Left kidney (tissue), 2 donors: Measurements from ENCODE around the gene TCOF1. TPM values are rescaled to one million over a fixed set of nuclear protein-coding genes. Genes with fewer than 3 reads are reported as not detected.

Experiments used
- DNase-seq: peaks from one replicate; pipeline ENCODE4 v3.0.0-alpha.2; 2013
- polyA plus RNA-seq: library from polyadenylated mRNA; unstranded; fragments of 120-200 nt; gene quantifications from one replicate; pipeline ENCODE4 v1.2.1, GENCODE V29; 2013; ENCODE audit not compliant: insufficient read length

The TCOF1 gene
- polyA plus RNA-seq, 1 donor, result 33.9 TPM

- DNase-seq, result no peak
Observed at GRCh38 chr5:150428106-150428876, 70.8 kb downstream of the TCOF1 start.

GRCh38 chr5:150428978-150429377 is 71.5 kb downstream of the TCOF1 start:
- no peak for DNase-seq

GRCh38 chr5:150429410-150429873 is 71.9 kb downstream of the TCOF1 start:
- no peak for DNase-seq

GRCh38 chr5:150431048-150431447 is 73.6 kb downstream of the TCOF1 start:
- no peak for DNase-seq

GRCh38 chr5:150431574-150431973 is 74.1 kb downstream of the TCOF1 start:
- no peak for DNase-seq

GRCh38 chr5:150434464-150434863 is 77.0 kb downstream of the TCOF1 start:
- DNase-seq, result no peak

- DNase-seq, result peak; percentile 71
Observed at GRCh38 chr5:150436141-150436680, 78.7 kb downstream of the TCOF1 start.

GRCh38 chr5:150438873-150439546 is 81.5 kb downstream of the TCOF1 start:
- DNase-seq, result no peak

- DNase-seq, result no peak
Observed at GRCh38 chr5:150440948-150441812, 83.7 kb downstream of the TCOF1 start.

GRCh38 chr5:150441813-150442698 is 84.6 kb downstream of the TCOF1 start:
- no peak for DNase-seq

GRCh38 chr5:150442699-150443080 is 85.2 kb downstream of the TCOF1 start:
- no peak for DNase-seq

- DNase-seq, result no peak
Observed at GRCh38 chr5:150443242-150444075, 86.0 kb downstream of the TCOF1 start.

GRCh38 chr5:150444770-150445169 is 87.3 kb downstream of the TCOF1 start:
- no peak for DNase-seq

- DNase-seq, result no peak
Observed at GRCh38 chr5:150446088-150446487, 88.6 kb downstream of the TCOF1 start.

GRCh38 chr5:150446583-150446982 is 89.1 kb downstream of the TCOF1 start:
- no peak for DNase-seq

- DNase-seq, result no peak
Observed at GRCh38 chr5:150447188-150447587, 89.7 kb downstream of the TCOF1 start.

- DNase-seq, result no peak
Observed at GRCh38 chr5:150448334-150448733, 90.8 kb downstream of the TCOF1 start.

- DNase-seq, result no peak
Observed at GRCh38 chr5:150448952-150449516, 91.5 kb downstream of the TCOF1 start.
